G401.6 (cell line): ENCODE measurements around the gene SMU1.
"Not testable (repeated sequence)": the region's sequence is repeated elsewhere in the genome, so short reads cannot be mapped to it uniquely, and the experiment has no call there.

Experiments used
- FAIRE-seq: peaks from 2 replicates; lab custom pipeline; 2012; peaks lifted over from hg19 to GRCh38; lab: Jason Lieb, UNC

Gene SMU1

GRCh38 chr9:33012328-33013069, 64.0 kb downstream of the SMU1 start:
- FAIRE-seq = no peak

DNA sequence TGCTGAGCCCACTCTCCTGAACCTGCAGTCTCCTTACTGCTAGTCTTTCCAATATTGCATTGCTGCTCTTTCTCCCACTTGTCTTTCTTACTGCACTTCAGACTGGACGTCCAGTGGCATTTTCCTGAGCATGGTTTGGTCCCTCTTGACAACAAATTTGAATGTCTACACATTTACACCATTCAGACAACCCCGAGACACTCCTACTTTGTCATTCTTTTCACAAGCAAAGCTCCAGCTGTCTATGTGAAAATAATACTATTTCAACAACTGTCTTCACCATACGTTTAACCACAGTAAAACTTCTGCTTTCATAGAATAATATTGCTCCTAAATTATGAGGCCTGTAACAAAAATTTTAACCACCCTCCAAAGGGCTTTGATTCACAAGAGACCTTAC, 64.6 kb downstream of the SMU1 start:
- FAIRE-seq = no peak

DNA sequence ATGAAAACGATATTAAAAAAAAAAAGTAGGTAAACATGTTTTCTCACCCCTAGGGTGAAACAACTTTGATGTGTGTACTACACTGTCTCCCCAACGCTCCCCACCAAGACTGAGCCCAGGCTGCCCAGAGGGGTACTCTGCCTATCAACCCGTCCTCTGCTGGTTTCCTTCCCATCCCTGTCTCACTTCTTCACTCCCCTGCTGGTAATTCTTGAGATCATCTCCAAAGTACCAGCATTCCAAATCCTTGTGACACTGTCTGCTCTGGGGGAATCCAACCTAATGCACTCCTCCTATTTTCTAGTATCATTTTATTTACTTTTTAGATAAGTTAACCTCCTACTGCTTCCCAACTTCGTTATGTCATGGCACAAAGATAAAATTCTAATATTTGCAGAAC, 68.7 kb downstream of the SMU1 start:
- no peak for FAIRE-seq

- not testable (repeated sequence) for FAIRE-seq
Observed at GRCh38 chr9:33005335-33005734, 71.1 kb downstream of the SMU1 start.

- FAIRE-seq = not testable (repeated sequence)
Observed at GRCh38 chr9:33000682-33001055, 75.8 kb downstream of the SMU1 start.

DNA sequence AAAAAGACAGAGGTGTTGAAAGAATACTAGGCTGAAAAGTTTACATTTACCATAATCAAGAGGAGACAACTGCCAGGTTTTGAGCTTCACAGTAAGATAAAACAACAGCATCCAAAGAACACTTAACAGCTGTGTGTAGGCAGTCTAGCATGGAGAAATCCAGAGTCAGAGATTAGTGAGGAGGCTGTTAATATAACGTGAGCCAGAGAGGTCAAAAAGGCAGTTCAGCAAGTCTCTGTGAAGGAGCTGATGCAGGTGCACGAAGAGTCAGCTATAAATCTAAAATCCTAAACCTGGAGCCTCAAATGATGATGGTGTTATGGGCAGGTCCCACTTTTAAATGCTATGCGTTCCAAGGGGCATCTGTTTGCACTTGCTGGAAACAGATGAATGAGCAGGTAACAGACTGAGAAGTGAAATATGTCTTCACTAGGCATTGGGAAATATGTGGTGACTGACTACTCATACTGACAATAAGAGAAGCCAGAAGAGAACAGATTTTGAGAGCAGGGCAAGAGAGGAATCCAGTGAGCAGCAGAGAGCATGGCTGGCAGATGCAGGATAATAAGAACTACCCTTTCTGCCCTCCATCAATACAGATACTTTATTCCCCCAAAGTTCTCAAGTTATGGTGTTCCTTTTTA, 83.8 kb downstream of the SMU1 start:
- no peak for FAIRE-seq

GRCh38 chr9:32991897-32992594, 84.4 kb downstream of the SMU1 start:
- no peak for FAIRE-seq
